ENCODE results near the gene CCDC51.

GRCh38 chr3:48459773-48460516 is 20.0 kb upstream of the CCDC51 start:
- TF ChIP-seq, protein P1, sequence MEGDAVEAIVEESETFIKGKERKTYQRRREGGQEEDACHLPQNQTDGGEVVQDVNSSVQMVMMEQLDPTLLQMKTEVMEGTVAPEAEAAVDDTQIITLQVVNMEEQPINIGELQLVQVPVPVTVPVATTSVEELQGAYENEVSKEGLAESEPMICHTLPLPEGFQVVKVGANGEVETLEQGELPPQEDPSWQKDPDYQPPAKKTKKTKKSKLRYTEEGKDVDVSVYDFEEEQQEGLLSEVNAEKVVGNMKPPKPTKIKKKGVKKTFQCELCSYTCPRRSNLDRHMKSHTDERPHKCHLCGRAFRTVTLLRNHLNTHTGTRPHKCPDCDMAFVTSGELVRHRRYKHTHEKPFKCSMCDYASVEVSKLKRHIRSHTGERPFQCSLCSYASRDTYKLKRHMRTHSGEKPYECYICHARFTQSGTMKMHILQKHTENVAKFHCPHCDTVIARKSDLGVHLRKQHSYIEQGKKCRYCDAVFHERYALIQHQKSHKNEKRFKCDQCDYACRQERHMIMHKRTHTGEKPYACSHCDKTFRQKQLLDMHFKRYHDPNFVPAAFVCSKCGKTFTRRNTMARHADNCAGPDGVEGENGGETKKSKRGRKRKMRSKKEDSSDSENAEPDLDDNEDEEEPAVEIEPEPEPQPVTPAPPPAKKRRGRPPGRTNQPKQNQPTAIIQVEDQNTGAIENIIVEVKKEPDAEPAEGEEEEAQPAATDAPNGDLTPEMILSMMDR (IDR thresholded peaks at IDR 0.05 in 2 of 3, conservative IDR thresholded peaks at IDR 0.05 in 1 of 3; ENCODE audit: insufficient read depth in 2 of 3, low read depth in 1 of 3, low read length in 3 of 3) = no peak
- TF ChIP-seq ZNF311 (CRISPR knock-in tag; IDR thresholded peaks at IDR 0.05) (no peak), ATF6 (CRISPR knock-in tag; IDR thresholded peaks at IDR 0.05) (no peak), TCF7L2 (IDR thresholded peaks at IDR 0.05; ENCODE audit: low read depth, low read length) (no peak)

Measured in K562 (cell line).